Stomach (tissue), 4 donors: ENCODE measurements around the gene SUSD5.

Experiments used
- CTCF ChIP-seq, 7 experiments: fragments of 450-650 bp in 4 of 7; fragments of 200-600 bp in 3 of 7; sonication (generic) in 3 of 7; IDR thresholded peaks; one replicate each; pipeline ENCODE4 v1.5.1; 2016 to 2019; ENCODE audit warnings: antibody characterized with exemption in 7 of 7, control low read depth in 2 of 7, mild to moderate bottlenecking in 1 of 7
- POLR2A ChIP-seq, 4 donors: fragments of 450-650 bp; IDR thresholded peaks; one replicate each; pipeline ENCODE4 v1.6.1; 2016; ENCODE audit warnings: antibody characterized with exemption in 4 of 4, control low read depth in 2 of 4, mild to moderate bottlenecking in 1 of 4, moderate library complexity in 1 of 4
- POLR2AphosphoS5 ChIP-seq, 3 donors: sonication (generic); formaldehyde crosslinking; IDR thresholded peaks; one replicate each; pipeline ENCODE4 v1.6.1; 2016; ENCODE audit warnings: antibody characterized with exemption in 3 of 3

- TF ChIP-seq CTCF (IDR thresholded peaks at IDR 0.05) (no peak), POLR2AphosphoS5 (IDR thresholded peaks at IDR 0.05) (no peak), POLR2A (IDR thresholded peaks at IDR 0.05) (no peak)
Measured at GRCh38 chr3:33240261-33240660, 21.7 kb upstream of the SUSD5 start.
